ENCODE measurements around the gene CA6. TPM values are rescaled to one million over a fixed set of nuclear protein-coding genes. Genes with fewer than 3 reads are reported as not detected.

Gene CA6
- total RNA-seq, 1 experiment from 2014 or later: not detected

- no peak overlapping the region for H3K9ac ChIP-seq (ENCODE audit: low read length)
- DNase-seq: no peak
- no peak overlapping the region for H3K4me2 ChIP-seq (ENCODE audit: low read depth, low read length, poor library complexity, severe bottlenecking)
Observed at GRCh38 chr1:8969937-8970336, 24.3 kb downstream of the CA6 start.

GRCh38 chr1:8970870-8971337 is 25.2 kb downstream of the CA6 start:
- no peaks in the 10 kb centered on the region for H3K4me1 ChIP-seq (ENCODE audit: low read length)
- no peak overlapping the region for H2AFZ ChIP-seq (ENCODE audit: low read length)
- no peak for DNase-seq
- no peak overlapping the region for H3K4me3 ChIP-seq (ENCODE audit: low read length)
- no peak overlapping the region for H3K4me2 ChIP-seq (ENCODE audit: low read depth, low read length, poor library complexity, severe bottlenecking)
- no peaks in the 10 kb centered on the region for H3K9me2 ChIP-seq (replicated peaks; ENCODE audit: insufficient read depth, low read length)
- no peaks in the 10 kb centered on the region for H3K79me2 ChIP-seq (ENCODE audit: low read length)
- H3K9me3 ChIP-seq (ENCODE audit: low read length): no peaks in the 10 kb centered on the region
- H4K20me1 ChIP-seq (ENCODE audit: insufficient read depth, low read depth, low read length): no peaks in the 10 kb centered on the region
- no peak overlapping the region for H3K27ac ChIP-seq (ENCODE audit: low read length)
- H3K36me3 ChIP-seq (ENCODE audit: insufficient read depth, low read length): no peaks in the 10 kb centered on the region
- H3K27me3 ChIP-seq (ENCODE audit: low read length): no peaks in the 10 kb centered on the region
- no peak overlapping the region for H3K9ac ChIP-seq (ENCODE audit: low read length)

More at GRCh38 chr1:8969937-8970336, 24.3 kb downstream of the CA6 start:
- Histone ChIP-seq H3K36me3 (ENCODE audit: insufficient read depth, low read length) (no peaks in the 10 kb centered on the region), H4K20me1 (ENCODE audit: insufficient read depth, low read depth, low read length) (no peaks in the 10 kb centered on the region), H3K79me2 (ENCODE audit: low read length) (no peaks in the 10 kb centered on the region), H3K9me2 (replicated peaks; ENCODE audit: insufficient read depth, low read length) (no peaks in the 10 kb centered on the region), H3K4me3 (ENCODE audit: low read length) (no peak overlapping the region), H3K9me3 (ENCODE audit: low read length) (no peaks in the 10 kb centered on the region), H2AFZ (ENCODE audit: low read length) (no peak overlapping the region), H3K4me1 (ENCODE audit: low read length) (no peaks in the 10 kb centered on the region), H3K27me3 (ENCODE audit: low read length) (no peaks in the 10 kb centered on the region), H3K27ac (ENCODE audit: low read length) (no peak overlapping the region)

- H3K4me3 ChIP-seq (ENCODE audit: low read length): no peak overlapping the region
- DNase-seq: no peak
- H4K20me1 ChIP-seq (ENCODE audit: insufficient read depth, low read depth, low read length): no peaks in the 10 kb centered on the region
- H3K27me3 ChIP-seq (ENCODE audit: low read length): no peaks in the 10 kb centered on the region
- no peaks in the 10 kb centered on the region for H3K9me3 ChIP-seq (ENCODE audit: low read length)
- H3K36me3 ChIP-seq (ENCODE audit: insufficient read depth, low read length): no peaks in the 10 kb centered on the region
- no peaks in the 10 kb centered on the region for H3K79me2 ChIP-seq (ENCODE audit: low read length)
- no peak overlapping the region for H3K9ac ChIP-seq (ENCODE audit: low read length)
- H3K27ac ChIP-seq (ENCODE audit: low read length): no peak overlapping the region
- no peaks in the 10 kb centered on the region for H3K9me2 ChIP-seq (replicated peaks; ENCODE audit: insufficient read depth, low read length)
- H3K4me2 ChIP-seq (ENCODE audit: low read depth, low read length, poor library complexity, severe bottlenecking): no peak overlapping the region
- no peaks in the 10 kb centered on the region for H3K4me1 ChIP-seq (ENCODE audit: low read length)
- H2AFZ ChIP-seq (ENCODE audit: low read length): no peak overlapping the region
Observed at GRCh38 chr1:8974551-8974950, 28.9 kb downstream of the CA6 start.

- H3K36me3 ChIP-seq (ENCODE audit: insufficient read depth, low read length): no peaks in the 10 kb centered on the region
- H3K27me3 ChIP-seq (ENCODE audit: low read length): no peaks in the 10 kb centered on the region
- no peaks in the 10 kb centered on the region for H3K9me2 ChIP-seq (replicated peaks; ENCODE audit: insufficient read depth, low read length)
- H3K79me2 ChIP-seq (ENCODE audit: low read length): no peaks in the 10 kb centered on the region
- no peak overlapping the region for H2AFZ ChIP-seq (ENCODE audit: low read length)
- H3K9me3 ChIP-seq (ENCODE audit: low read length): no peaks in the 10 kb centered on the region
- no peaks in the 10 kb centered on the region for H4K20me1 ChIP-seq (ENCODE audit: insufficient read depth, low read depth, low read length)
- no peaks in the 10 kb centered on the region for H3K4me1 ChIP-seq (ENCODE audit: low read length)
- H3K27ac ChIP-seq (ENCODE audit: low read length): no peak overlapping the region
- H3K9ac ChIP-seq (ENCODE audit: low read length): no peak overlapping the region
- no peak overlapping the region for H3K4me3 ChIP-seq (ENCODE audit: low read length)
- DNase-seq: no peak
- no peak overlapping the region for H3K4me2 ChIP-seq (ENCODE audit: low read depth, low read length, poor library complexity, severe bottlenecking)
Observed at GRCh38 chr1:8976338-8976737, 30.7 kb downstream of the CA6 start.

- H2AFZ ChIP-seq (ENCODE audit: low read length): no peak overlapping the region
- no peaks in the 10 kb centered on the region for H3K9me3 ChIP-seq (ENCODE audit: low read length)
- no peaks in the 10 kb centered on the region for H4K20me1 ChIP-seq (ENCODE audit: insufficient read depth, low read depth, low read length)
- DNase-seq: no peak
- H3K27ac ChIP-seq (ENCODE audit: low read length): no peak overlapping the region
- no peaks in the 10 kb centered on the region for H3K27me3 ChIP-seq (ENCODE audit: low read length)
- H3K4me3 ChIP-seq (ENCODE audit: low read length): no peak overlapping the region
- no peak overlapping the region for H3K4me2 ChIP-seq (ENCODE audit: low read depth, low read length, poor library complexity, severe bottlenecking)
- no peaks in the 10 kb centered on the region for H3K4me1 ChIP-seq (ENCODE audit: low read length)
- H3K9me2 ChIP-seq (replicated peaks; ENCODE audit: insufficient read depth, low read length): no peaks in the 10 kb centered on the region
- H3K36me3 ChIP-seq (ENCODE audit: insufficient read depth, low read length): no peaks in the 10 kb centered on the region
- H3K79me2 ChIP-seq (ENCODE audit: low read length): no peaks in the 10 kb centered on the region
- no peak overlapping the region for H3K9ac ChIP-seq (ENCODE audit: low read length)
Observed at GRCh38 chr1:8976896-8977450, 31.3 kb downstream of the CA6 start.

- H2AFZ ChIP-seq (ENCODE audit: low read length): no peak overlapping the region
- no peaks in the 10 kb centered on the region for H4K20me1 ChIP-seq (ENCODE audit: insufficient read depth, low read depth, low read length)
Observed at GRCh38 chr1:8980656-8981055, 35.0 kb downstream of the CA6 start.

GRCh38 chr1:8981169-8981568 is 35.5 kb downstream of the CA6 start:
- no peaks in the 10 kb centered on the region for H4K20me1 ChIP-seq (ENCODE audit: insufficient read depth, low read depth, low read length)
- no peaks in the 10 kb centered on the region for H3K9me2 ChIP-seq (replicated peaks; ENCODE audit: insufficient read depth, low read length)
- H3K9ac ChIP-seq (ENCODE audit: low read length): no peak overlapping the region
- H3K79me2 ChIP-seq (ENCODE audit: low read length): no peaks in the 10 kb centered on the region
- no peak overlapping the region for H3K4me2 ChIP-seq (ENCODE audit: low read depth, low read length, poor library complexity, severe bottlenecking)
- no peaks in the 10 kb centered on the region for H3K4me1 ChIP-seq (ENCODE audit: low read length)
- no peaks in the 10 kb centered on the region for H3K27me3 ChIP-seq (ENCODE audit: low read length)
- DNase-seq: no peak
- no peak overlapping the region for H3K27ac ChIP-seq (ENCODE audit: low read length)
- no peak overlapping the region for H3K4me3 ChIP-seq (ENCODE audit: low read length)
- H3K36me3 ChIP-seq (ENCODE audit: insufficient read depth, low read length): no peaks in the 10 kb centered on the region
- no peaks in the 10 kb centered on the region for H3K9me3 ChIP-seq (ENCODE audit: low read length)
- no peak overlapping the region for H2AFZ ChIP-seq (ENCODE audit: low read length)

More at GRCh38 chr1:8980656-8981055, 35.0 kb downstream of the CA6 start:
- Histone ChIP-seq H3K9ac (ENCODE audit: low read length) (no peak overlapping the region), H3K79me2 (ENCODE audit: low read length) (no peaks in the 10 kb centered on the region), H3K9me3 (ENCODE audit: low read length) (no peaks in the 10 kb centered on the region), H3K27me3 (ENCODE audit: low read length) (no peaks in the 10 kb centered on the region), H3K4me3 (ENCODE audit: low read length) (no peak overlapping the region), H3K4me2 (ENCODE audit: low read depth, low read length, poor library complexity, severe bottlenecking) (no peak overlapping the region), H3K27ac (ENCODE audit: low read length) (no peak overlapping the region), H3K36me3 (ENCODE audit: insufficient read depth, low read length) (no peaks in the 10 kb centered on the region), H3K4me1 (ENCODE audit: low read length) (no peaks in the 10 kb centered on the region), H3K9me2 (replicated peaks; ENCODE audit: insufficient read depth, low read length) (no peaks in the 10 kb centered on the region)
- DNase-seq: no peak

GRCh38 chr1:8984203-8984602 is 38.5 kb downstream of the CA6 start:
- Histone ChIP-seq H4K20me1 (ENCODE audit: insufficient read depth, low read depth, low read length) (no peaks in the 10 kb centered on the region), H3K27ac (ENCODE audit: low read length) (no peak overlapping the region), H3K4me1 (ENCODE audit: low read length) (no peaks in the 10 kb centered on the region), H3K4me3 (ENCODE audit: low read length) (no peak overlapping the region), H3K9me3 (ENCODE audit: low read length) (no peaks in the 10 kb centered on the region), H3K4me2 (ENCODE audit: low read depth, low read length, poor library complexity, severe bottlenecking) (no peak overlapping the region), H3K9me2 (replicated peaks; ENCODE audit: insufficient read depth, low read length) (no peaks in the 10 kb centered on the region), H3K27me3 (ENCODE audit: low read length) (no peaks in the 10 kb centered on the region), H3K79me2 (ENCODE audit: low read length) (no peaks in the 10 kb centered on the region), H3K36me3 (ENCODE audit: insufficient read depth, low read length) (no peaks in the 10 kb centered on the region), H2AFZ (ENCODE audit: low read length) (no peak overlapping the region), H3K9ac (ENCODE audit: low read length) (no peak overlapping the region)
- no peak for DNase-seq
